Dedifferentiated amniotic fluid mesenchymal stem cell (primary cell): ENCODE measurements around the gene FOXK1.
"Not testable (repeated sequence)": the region's sequence is repeated elsewhere in the genome, so short reads cannot be mapped to it uniquely, and the experiment has no call there.

Source experiments
- DNase-seq: peaks from one replicate; pipeline ENCODE4 v3.0.0-alpha.2; 2016; ENCODE audit errors: extremely low spot score

FOXK1 gene

DNA sequence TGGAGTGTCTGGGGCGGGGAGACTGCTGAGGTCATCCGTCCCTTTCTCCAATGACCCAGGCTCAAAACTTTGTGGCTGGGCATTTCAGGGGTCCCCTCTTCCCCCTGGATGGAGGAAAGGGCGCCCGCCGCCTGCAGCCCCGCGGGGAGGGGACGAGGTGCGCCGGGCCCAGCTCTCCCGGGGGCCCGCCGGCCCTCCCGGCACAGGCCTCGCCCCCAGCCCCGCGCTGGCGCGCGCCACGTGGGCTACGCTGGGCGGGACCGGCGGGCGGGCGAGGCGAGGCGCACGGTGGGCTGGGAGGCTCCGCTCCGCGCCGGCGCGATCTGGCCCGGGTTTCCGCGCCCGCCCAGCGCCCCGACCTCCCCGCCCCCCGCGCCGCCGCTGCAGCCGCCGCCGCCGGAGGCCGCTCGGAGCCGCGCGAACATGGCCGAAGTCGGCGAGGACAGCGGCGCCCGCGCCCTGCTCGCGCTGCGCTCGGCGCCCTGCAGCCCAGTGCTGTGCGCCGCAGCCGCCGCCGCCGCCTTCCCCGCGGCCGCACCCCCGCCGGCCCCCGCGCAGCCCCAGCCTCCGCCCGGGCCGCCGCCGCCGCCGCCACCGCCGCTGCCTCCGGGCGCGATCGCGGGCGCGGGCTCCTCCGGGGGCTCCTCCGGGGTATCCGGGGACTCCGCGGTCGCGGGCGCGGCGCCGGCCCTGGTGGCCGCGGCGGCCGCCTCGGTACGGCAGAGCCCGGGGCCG, at the start of gene FOXK1:
TSS of gene FOXK1 (plus strand) at position 410 of the 735 bp plus-strand sequence. CDS start at position 424, 14 bp downstream.
- DNase-seq = peak; percentile 57

DNA sequence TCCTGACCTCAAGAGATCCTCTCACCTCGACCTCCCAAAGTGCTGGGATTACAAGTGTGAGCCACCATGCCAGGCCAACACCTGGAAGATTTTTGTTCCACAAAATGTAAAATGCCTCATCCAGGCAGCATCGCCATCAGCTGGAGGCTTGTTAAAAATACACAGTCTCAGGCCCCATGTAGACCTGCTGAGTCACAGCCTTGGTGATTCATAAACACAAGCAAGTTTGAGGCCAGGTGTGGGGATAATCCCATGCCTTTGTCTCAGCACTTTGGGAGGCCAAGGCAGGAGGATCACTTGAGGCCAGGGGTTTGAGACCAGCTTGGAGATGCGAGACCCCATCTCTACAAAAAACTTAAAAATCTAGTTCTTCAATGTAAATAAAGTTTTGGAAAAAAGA, 49.1 kb upstream of the FOXK1 start:
- no peak for DNase-seq

DNA sequence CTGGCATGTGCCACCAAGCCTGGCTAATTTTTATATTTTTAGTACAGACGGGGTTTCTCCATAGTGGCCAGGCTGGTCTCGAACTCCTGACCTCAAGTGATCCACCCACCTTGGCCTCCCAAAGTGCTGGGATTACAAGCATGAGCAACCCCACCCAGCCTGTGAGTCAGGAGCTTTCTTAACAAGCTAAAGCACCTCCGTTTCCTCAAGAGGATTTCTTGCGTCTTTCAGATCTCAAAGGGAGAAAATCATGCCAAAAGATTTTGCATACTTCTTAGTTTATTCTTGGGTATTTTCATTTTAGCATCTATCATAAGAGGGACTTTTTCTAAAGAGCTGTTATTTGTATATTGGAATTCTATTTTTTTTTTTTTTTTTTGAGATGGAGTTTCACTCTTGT, 47.9 kb upstream of the FOXK1 start:
- no peak for DNase-seq

DNA sequence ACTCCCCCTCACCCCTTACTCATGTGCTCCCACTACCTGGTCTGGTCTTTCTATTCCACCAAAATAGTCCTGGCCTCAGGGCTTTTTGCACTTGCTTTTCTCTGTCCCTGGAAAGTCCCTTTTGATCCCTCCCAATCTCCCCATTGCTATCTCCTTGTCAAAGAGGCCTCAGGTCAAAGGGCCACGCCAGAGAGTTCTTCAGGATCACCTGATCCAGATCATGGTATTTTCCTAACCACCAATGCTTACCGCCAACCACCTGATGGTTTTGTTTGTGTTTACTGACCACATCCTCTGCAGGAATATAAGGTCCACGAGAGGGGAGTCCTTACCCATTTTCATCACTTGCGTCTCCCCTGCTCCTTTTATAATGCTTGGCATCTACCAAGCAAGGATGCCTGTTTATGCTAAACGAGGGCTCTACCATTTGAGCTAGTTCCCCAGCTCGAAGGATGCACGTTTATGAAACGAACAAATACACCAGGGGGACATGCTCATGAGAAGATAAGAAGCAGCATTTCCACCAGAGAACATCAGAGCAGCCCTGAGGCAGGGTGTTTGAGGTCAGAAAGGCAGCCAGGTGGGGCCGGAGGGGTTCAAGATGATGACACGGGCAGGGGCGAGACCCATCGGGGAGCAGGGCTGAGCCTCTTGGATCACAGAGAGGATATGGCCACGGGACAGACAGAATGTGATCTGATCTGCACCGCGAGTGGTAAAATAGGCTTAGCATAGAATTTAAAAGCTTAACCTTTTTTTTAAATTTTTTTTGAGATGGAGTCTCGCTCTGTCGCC, 43.1 kb upstream of the FOXK1 start:
- no peak for DNase-seq

DNA sequence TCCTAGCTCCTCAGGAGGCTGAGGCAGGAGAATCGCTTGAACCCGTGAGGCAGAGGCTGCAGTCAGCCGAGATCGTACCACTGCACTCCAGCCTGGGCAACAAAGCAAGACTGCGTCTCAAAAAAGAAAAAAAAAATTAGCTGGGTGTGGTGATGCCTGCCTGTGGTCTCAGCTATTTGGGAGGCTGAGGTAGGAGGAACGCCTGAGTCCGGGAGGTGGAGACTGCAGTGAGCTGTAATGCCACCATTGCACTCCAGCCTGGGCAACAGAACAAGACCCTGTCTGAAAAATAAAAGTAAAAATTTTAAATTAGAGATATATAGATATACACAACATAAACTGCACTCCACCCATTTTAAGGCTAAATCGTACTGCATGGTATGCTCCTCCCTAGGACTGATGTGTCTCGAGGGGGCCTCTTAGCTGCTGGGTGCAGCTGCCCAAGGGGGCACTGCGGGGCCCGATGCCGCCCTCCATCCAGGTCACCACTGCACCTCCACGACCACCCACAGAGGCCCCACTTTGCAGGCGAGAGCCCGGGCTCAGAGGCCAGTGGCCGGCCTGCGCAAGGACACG, 40.9 kb upstream of the FOXK1 start:
- no peak for DNase-seq

DNA sequence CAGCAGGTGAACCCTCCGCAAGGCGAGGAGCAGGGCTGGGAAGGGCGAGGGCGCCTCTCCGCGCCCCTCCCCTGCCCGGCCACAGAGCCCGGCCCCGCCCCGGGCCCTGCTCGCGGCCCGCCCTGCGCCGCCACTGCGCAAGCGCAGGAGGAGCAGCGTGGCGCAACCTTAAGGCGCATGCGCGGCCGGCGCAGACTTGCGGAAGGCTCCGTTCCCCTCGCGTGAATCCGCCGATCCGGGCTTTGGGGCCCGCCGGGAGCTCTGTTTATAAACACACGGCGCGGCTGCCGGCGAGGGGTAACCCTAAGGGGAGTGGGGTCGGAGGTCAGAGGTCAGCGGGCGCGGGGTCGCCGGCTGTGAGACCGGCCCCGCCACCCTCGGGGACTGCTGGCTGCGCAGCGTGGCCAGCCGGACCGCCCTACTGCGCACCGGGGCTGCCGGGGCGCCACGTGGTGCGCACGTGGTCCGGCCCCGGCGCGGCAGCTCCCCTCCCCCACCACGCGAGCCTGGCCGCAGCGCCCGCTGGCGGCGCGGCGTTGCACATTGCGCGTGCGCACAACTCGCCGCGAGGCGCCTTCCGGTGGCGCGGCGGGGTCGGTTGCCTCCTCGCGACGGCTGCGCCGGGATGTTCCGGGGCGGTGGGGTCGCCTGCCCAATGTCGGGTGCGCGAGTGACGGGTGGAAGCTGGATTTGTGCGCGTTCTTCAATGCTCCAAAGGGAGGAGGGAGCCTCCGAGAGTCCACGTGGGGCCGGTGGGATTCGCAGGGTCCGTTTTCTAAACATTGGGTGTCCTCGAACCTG, 40.2 kb upstream of the FOXK1 start:
- DNase-seq = peak; percentile 93

DNA sequence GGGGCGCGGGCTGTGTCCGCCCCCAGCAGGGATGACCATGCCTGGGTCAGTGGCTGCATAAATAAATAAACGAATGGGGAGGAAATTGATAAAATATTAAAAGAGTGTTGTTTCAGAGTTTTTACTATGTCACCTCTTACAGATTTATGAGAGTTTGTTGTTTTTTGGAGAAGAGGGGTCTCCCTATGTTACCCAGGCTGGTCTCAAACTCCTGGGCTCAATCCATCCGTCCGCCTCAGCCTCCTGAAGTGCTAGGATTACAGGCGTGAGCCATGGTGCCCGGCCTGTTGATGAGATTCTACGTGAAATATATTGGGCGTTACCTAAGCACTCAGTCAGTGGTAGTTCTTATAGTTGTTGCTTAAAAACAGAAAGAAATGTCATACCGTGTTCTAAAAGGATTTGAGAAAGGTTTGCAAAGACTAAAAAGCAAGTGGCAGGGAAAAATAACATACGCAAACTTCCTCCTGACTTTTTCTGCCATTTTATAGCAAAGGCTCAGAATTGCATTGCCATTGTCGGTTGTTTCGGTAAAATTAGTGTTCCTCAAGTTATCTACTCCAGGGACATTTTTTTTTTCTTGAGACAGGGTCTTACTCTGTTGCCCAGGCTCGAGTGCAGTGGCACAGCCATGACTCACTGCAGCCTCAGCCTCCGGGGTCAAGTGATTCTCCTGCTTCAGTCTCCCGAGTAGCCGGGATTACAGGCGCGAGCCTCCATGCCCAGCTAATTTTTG, 39.5 kb upstream of the FOXK1 start:
- no peak for DNase-seq

DNA sequence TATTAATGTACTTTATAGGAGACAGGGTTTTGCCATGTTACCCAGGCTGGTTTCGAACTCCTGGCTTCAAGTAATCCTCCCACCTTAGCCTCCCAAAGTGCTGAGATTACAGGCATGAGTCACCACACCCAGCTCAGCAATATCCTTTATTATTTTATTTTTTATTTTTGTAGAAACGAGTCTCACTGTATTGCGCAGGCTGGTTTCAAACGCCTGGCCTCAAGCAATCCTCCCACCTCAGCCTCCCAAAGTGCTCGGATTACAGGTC, 39.0 kb upstream of the FOXK1 start:
- DNase-seq = not testable (repeated sequence)

DNA sequence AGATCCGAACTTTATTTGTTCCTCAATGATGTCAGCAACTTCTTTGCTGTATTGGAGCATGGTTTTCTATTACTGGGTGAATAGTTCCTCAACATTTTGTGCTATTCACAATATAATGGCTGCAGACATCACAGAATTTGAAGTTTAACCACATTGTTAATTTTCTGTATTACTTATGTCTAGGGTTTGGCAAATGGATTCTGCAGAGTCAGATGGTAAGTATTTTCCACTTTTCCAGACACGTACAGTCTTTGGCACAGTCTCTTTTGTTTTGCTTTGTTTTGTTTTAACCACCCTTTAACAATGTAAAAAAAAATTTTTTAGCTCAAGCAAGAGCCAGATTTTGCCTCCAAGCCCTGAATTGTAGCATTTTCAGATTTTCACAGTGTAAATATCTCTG, 36.8 kb upstream of the FOXK1 start:
- no peak for DNase-seq

DNA sequence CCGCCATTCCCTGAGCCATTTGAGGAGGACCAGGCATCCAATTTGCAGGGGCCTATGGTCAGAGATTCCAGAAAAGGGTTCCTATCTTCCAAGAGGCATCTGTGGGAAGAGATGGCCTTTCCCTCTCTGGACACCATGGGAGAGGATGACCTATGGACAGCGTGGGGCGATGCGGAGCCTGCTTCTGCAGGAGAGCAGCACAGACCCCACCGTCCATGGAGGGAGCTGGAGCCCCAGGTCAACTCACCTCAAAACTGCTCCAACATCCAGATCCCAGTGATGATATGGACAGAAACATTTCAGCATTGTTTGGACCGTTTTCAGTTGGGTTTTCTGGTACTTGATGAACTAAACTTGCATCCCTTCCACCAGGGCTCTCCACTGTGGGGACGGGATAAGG, 34.0 kb upstream of the FOXK1 start:
- no peak for DNase-seq

DNA sequence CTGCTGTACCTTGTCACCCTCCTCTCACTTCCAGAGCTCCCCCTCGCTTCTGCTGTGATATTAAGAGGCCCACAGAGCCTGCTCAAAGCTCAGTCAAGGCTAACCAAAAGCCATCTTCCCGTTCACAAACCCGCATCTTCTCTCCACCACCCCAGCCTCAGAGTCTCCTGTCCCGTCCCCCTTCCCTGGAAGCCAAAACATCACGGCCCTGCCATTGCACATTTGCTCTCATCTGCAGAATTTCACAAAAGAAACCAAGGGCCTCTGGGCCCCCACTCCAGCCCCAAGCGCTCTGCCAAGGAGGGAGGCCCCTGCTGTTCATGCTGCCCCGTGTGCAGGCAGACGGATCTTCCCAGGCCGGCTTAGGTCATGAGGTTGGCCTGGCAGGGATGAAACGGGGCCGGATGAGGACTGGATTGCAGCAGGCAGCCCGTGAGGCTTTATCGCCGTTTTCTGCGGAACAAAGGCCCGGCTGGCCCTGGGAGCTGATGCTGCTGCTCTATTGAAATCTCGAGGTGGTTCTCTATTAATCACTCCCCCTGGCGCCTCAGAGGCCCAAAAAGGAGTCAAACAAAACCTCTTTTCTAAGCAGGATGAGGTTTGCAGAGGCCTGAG, 31.6 kb upstream of the FOXK1 start:
- DNase-seq = no peak

DNA sequence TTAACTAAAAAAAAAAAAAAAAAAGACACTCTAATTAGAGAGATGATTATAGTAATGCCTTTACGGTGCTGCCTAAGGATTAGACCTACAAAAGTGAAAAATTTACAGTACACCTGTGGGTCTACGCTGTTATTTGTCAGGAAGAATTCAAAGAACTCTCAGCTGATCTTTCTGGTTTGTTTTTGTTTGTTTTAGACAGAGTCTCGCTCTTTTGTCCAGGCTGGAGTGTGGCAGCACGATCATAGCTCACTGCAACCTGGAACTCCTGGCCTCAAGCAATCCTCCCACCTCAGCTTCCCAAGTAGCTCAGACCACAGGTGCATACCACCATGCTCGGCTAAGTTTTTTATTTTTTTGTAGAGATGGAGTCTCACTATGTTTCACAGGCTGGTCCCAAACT, 28.3 kb upstream of the FOXK1 start:
- DNase-seq = no peak

DNA sequence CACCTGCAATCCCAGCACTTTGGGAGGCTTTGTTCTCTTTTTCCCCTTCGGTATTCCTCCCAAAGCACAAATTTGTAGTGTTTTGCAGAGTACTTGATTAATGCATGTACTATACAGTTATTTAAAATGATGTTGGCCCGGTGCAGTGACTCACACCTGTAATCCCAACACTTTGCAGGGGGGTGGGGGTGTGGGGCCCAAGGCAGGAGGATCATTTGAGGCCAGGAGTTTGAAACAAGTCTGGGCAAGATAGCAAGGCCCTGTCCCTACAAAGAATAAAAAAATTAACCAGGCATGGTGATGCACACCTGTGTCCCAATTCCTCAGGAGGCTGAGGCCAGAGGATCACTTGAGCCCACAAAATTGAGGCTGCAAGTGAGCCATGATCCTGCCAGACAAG, 26.8 kb upstream of the FOXK1 start:
- DNase-seq = no peak

DNA sequence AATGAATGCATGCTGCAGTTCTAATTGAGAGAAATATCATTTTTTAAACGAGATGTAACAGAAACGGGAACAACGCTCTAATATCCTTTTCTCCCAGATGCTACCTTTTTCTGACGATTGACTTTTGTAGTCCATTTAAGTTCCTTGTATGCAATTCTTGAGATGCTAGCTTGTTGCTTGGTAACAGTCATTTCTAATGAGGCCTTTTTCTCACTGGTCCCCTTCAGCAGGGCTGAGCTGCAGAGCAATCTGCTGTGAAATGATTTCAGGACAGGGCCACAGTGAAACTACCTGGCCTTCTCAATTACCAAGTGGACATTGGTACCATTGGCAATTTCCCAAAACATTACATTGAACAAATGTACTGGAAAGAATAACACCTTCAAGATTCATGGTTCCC, 26.2 kb upstream of the FOXK1 start:
- no peak for DNase-seq

DNA sequence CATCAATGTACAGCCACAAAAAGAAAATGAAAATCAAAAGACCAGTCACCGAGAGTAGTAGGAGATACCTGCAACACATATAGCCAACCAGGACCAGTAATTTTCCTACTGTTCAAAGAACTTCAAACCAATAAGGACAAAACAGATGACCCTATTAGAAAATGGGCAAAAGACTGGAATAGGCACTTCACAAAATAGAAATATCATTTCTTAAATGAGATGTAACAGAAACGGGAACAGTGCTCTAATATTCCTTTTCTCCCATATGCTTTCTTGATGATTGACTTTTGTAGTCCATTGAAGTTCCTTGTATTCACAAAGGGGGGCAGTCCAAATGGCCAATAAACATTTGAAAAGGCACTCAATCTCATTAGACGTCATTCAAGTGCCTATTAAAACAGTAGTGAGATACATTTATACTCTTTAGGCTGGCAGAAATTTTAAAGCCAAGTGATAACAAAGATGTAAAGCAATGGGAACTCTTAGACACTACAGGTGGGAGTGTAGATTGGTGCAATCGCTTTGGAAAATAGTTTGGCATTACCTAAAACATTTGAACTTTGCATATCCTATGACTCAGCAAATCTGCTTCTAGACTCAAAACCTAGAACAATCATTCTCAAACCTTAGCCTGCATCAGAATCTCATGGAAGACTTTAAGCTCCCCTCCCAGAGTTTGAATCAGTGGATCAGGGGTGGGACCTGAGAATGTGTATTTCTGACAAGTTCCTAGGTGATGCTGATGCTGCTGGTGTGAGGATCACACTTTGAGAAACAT, 24.3 kb upstream of the FOXK1 start:
- no peak for DNase-seq

DNA sequence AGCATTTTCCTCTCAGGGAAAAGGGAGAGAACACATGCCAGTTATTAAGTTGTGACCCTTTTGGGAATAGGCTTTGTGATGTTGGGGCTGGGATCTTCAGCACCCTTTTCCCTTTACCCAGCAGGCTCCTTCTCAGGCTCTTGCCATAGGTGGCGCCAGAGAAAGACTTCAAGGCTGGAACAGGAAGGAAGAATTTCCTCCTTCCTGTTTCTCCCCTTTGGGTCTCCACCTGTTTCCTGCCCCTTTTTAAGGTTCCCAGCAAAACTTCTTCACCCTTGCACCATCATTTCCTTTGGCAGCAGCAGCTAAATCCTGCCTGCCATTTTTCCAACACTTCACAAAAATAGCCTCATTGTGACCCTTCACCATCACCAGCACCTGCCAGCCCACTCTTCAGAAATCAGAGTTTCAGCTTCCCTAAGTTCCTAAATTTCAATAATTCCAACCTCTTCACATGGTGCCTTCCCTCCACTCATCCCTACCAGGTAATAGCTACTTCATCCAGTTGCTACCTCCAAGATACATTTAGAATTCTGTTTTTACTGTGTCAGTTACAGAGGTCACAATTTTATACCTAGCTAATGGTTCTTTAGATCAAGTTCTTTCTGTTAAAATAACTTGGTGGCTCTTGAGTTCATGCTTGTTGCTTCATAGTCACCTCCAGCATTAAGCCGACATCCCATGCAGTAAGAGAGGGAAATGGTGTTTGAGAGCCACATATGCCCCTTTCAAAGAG, 22.4 kb upstream of the FOXK1 start:
- no peak for DNase-seq

DNA sequence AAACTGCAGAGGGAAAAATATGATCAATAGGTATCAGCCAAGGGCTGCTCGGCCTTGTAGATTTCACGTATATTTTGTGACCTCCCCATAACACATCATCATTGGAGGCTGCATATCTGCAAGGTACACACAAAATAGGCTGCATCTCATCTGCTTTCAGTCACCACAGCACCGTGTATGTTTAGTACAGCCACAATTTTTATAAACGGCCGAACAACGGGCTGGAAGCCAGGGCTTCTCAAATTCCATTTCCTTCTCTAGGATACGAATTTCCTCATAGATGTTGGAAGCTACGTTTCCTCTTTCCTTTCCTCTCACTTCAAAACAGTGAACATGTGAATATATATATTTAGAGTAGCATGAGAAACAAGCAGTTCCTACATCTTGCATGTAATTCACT, 20.2 kb upstream of the FOXK1 start:
- peak; percentile 27 for DNase-seq

DNA sequence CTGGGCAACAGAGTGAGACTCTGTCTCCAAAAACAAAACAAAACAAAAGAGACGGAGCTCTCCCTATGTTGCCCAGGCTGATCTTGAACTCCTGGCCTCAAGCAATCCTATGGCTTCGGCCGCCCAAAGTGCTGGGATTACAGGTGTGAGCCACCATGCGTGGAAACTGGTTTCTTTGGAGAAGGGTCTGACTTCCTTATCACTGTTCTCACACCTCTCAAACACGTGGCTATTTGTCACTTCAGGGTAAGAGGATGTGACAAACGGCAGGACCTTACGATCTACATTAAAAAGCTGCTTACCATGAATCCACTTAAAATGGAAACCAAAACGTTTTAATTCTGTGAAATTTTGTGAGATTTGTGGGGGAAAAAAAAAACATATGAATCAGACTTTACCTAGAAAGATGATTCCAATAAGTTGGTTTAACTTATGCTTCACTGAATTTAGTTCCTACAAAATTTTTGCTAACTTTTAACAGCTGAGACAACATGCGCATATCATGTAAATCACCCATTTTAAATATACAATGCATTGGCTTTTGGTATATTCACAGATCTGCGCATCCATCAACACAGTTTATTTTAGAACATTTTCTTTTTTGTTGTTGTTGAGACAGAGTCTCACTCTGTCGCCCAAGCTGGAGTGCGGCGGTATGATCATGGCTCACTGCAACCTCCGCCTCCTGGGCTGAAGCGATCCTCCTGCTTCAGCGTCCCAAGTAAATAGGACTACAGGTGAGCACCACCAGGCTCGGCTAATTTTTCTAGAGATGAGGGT, 18.7 kb upstream of the FOXK1 start:
- no peak for DNase-seq

DNA sequence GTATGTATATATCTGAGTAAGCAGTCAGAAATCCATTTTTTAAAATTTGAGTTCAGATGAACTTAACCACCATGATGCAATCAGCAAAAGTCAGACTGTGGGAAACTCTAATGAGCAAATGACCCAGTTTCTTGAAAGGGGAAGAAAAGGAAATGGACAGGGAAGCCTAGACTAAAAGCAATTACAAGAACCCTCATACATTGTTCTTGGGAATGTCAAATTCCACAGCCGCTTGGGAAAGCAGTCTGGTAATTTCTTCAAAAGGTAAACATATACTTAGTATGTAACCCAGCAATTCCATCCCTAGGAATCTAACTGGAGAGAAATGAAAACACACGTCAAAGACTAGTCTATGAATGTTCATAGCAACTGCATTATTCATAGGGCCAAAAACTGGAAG, 16.4 kb upstream of the FOXK1 start:
- peak; percentile 89 for DNase-seq
